Stimulated activated CD4-positive, alpha-beta T cell treated with anti-CD3 and anti-CD28 coated beads, Interleukin-2, amount 100 ng/mL, for 48 hours (primary cell): ENCODE results near the gene PCDHGA5.
"Not testable (repeated sequence)": the region's sequence is repeated elsewhere in the genome, so short reads cannot be mapped to it uniquely, and the experiment has no call there.

ENCODE experiments used
- DNase-seq, 2 donors: peaks; one replicate each; pipeline ENCODE4 v3.0.0-alpha.2; 2020

PCDHGA5 gene

DNA sequence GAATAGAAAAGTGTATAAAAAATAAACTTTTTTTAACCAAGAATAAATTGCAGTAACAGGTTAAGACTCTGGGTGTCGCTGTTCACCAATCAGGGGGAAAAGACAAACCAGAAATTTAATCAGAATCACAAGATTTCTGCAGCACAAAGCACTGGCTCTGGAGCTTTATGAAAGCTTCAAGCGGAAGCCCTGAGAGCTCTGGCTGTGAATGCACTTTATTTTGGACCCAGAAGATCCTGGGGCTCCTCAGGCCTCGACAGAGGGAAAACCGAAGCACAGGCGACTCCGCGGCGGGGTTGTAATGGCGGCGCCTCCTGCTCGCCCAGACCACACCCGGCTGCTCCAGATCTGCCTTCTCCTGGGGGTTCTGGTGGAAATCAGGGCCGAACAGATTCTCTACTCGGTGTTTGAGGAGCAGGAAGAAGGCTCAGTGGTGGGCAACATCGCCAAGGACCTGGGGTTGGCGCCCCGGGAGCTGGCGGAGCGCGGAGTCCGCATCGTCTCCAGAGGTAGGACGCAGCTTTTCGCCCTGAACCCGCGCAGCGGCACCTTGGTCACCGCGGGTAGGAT is 9.0 kb upstream of the PCDHGA5 start, which contains the start of gene PCDHGA4:
TSS of gene PCDHGA4 (plus strand) at position 122 of the 570 bp plus-strand sequence. CDS start at position 209, 87 bp downstream.
- DNase-seq = no peak

DNA sequence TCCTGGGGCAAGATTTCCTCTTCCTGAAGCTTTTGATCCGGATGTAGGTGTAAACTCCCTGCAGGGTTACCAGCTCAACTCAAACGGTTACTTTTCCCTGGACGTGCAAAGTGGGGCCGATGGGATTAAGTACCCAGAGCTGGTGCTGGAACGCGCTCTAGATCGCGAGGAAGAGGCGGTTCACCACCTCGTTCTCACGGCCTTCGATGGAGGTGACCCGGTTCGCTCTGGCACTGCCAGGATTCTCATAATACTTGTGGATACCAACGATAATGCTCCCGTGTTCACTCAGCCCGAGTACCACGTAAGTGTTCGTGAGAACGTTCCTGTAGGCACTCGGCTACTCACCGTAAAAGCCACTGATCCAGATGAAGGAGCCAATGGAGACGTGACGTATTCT is 8.3 kb upstream of the PCDHGA5 start:
- no peak for DNase-seq

DNA sequence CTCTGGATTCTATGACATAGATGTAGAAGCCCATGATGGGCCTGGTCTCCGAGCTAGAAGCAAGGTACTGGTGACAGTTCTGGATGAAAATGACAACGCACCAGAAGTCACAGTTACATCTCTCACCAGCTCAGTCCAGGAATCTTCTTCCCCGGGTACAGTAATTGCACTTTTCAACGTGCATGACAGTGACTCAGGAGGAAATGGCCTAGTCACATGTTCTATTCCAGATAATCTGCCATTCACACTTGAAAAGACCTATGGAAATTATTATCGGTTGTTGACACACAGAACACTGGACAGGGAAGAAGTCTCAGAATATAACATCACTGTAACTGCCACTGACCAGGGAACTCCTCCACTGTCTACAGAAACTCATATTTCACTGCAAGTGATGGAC is 7.8 kb upstream of the PCDHGA5 start:
- DNase-seq = no peak

DNA sequence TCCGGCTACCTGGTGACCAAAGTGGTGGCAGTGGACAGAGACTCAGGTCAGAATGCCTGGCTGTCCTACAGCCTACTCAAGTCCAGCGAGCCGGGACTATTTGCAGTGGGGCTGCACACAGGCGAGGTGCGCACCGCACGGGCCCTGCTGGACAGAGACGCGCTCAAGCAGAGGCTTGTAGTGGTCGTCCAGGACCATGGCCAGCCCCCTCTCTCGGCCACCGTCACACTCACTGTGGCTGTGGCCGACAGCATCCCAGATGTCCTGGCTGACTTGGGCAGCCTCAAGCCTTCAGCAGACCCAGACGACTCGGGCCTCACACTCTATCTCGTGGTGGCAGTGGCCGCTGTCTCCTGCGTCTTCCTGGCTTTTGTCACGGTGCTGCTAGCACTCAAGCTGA is 7.0 kb upstream of the PCDHGA5 start:
- DNase-seq = no peak

DNA sequence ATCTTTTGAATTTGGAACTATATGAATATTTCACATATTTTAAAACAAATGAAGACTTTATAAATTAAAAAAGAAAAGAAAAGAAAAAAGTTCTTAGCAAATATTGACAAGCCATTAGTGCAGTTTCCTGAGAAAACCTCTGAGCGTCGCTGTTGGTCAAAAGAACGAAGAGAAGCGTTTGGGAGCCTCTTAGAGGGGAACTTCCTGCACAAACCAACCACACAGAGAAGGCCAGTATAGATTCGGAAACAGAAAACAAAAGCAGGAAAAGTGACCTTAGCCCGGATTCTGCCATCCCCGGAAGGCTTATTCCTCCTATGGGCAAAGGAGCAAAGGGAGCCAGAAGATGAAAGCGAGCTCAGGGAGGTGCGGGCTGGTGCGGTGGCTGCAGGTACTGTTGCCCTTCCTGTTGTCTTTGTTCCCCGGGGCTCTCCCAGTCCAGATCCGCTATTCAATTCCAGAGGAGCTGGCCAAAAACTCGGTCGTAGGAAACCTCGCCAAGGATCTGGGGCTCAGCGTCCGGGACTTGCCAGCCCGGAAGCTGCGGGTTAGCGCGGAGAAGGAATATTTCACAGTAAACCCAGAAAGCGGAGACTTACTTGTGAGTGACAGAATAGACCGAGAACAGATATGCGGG is 4.1 kb upstream of the PCDHGA5 start, which contains the start of gene PCDHGB2:
TSS of gene PCDHGB2 (plus strand) at position 205 of the 637 bp plus-strand sequence. CDS start at position 347, 142 bp downstream.
- DNase-seq = no peak

DNA sequence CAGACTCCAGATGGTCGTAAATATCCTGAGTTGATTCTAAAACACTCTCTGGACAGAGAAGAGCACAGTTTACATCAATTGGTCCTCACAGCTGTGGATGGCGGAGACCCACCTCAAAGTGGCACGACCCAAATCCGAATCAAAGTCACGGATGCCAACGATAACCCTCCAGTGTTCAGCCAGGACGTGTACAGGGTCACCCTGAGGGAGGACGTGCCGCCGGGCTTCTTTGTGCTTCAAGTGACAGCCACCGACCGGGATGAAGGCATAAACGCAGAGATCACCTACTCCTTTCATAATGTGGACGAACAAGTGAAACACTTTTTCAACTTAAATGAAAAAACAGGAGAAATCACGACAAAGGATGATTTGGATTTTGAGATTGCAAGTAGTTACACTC is 3.3 kb upstream of the PCDHGA5 start:
- DNase-seq = no peak

DNA sequence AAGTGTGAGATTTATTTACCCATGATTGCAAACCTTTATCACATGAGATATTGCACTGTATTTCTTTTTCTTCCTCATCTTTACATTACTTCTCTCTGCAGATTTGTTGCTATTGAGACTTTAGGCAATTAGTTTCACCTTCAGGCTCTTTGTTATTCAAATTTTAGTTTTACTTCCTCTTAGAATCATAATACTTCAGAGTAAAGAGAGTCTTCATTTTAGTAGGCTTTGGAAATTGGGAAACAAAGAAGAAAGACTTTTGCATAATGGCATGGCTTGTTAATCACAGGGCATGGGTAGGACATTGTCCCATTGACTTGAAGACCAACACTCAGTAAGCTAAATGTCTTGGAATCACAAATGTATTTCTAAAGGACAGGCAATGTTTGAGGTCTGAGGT is 1.2 kb upstream of the PCDHGA5 start:
- DNase-seq = no peak

DNA sequence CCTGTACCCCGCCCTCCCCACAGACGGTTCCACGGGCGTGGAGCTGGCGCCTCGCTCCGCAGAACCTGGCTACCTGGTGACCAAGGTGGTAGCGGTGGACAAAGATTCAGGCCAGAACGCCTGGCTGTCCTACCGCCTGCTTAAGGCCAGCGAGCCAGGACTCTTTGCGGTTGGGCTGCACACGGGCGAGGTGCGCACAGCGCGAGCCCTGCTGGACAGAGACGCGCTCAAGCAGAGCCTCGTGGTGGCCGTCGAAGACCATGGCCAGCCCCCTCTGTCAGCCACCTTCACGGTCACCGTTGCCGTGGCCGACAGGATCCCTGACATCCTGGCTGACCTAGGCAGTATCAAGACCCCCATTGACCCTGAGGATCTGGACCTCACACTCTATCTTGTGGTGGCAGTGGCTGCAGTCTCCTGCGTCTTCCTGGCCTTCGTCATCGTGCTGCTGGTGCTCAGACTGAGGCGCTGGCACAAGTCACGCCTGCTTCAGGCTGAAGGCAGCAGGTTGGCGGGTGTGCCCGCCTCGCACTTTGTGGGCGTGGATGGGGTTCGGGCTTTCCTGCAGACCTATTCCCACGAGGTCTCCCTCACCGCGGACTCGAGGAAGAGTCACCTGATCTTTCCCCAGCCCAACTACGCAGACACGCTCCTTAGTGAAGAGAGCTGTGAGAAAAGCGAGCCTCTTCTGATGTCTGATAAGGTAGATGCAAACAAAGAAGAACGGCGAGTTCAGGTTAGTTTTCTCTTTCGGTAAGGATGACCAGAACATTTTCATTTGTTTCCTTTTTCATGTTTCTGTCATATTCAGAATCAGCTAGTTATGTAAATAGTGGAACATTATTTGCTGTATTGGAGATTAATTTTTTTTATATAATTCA is 2.3 kb downstream of the PCDHGA5 start:
- no peak for DNase-seq

DNA sequence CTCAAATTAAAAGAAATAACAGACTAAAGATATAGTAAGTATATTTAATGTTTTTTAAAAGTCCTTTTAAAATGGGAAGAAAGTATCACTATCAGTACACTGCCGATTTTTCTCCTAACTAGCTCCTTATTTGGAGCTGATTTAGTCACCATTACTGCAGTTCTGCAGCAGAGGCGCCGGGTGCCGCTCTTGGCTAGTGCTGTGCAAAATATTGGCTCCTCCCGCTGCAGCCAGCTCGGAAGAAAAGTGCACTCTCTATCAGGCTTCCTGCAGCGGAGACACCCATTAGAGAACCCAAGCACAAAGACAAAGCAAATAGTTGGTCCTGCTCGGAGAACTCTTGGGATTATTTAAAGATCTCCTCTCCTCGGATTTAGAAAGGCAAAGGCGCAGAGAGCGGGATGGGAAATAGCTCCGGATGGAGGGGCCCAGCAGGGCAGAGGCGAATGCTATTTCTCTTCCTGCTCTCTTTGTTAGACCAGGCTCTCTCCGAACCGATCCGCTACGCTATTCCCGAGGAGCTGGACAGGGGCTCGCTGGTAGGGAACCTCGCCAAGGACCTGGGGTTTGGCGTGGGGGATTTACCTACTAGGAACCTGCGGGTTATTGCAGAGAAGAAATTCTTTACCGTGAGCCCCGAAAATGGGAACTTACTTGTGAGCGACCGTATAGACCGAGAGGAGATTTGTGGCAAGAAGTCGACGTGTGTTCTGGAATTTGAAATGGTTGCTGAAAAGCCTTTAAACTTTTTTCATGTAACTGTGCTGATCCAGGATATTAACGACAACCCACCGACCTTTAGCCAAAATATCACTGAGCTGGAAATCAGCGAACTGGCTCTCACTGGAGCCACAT is 6.3 kb downstream of the PCDHGA5 start, which contains the start of gene PCDHGB3:
TSS of gene PCDHGB3 (plus strand) at position 249 of the 855 bp plus-strand sequence. CDS start at position 402, 153 bp downstream.
- no peak for DNase-seq

DNA sequence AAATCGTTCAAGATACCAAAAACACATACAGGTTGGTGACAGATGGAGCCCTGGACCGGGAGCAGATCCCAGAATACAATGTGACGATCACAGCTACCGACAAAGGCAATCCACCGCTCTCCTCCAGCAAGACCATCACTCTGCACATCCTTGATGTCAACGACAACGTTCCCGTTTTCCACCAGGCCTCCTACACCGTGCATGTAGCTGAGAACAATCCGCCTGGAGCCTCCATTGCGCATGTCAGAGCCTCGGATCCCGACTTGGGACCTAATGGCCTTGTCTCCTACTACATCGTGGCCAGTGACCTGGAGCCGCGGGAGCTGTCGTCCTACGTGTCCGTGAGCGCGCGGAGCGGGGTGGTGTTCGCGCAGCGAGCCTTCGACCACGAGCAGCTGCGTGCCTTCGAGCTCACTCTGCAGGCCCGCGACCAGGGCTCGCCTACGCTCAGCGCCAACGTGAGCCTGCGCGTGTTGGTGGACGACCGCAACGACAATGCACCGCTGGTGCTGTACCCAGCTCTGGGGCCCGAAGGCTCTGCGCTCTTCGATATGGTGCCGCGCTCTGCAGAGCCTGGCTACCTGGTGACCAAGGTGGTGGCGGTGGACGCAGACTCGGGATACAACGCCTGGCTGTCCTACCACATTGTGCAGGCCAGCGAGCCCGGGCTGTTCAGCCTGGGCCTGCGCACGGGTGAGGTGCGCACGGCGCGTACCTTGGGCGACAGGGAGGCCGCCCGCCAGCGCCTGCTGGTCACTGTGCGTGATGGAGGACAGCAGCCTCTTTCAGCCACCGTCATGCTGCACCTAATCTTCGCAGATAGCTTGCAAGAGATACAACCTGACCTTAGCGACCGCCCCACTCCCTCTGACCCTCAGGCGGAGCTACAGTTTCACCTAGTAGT is 7.9 kb downstream of the PCDHGA5 start:
- DNase-seq = no peak

DNA sequence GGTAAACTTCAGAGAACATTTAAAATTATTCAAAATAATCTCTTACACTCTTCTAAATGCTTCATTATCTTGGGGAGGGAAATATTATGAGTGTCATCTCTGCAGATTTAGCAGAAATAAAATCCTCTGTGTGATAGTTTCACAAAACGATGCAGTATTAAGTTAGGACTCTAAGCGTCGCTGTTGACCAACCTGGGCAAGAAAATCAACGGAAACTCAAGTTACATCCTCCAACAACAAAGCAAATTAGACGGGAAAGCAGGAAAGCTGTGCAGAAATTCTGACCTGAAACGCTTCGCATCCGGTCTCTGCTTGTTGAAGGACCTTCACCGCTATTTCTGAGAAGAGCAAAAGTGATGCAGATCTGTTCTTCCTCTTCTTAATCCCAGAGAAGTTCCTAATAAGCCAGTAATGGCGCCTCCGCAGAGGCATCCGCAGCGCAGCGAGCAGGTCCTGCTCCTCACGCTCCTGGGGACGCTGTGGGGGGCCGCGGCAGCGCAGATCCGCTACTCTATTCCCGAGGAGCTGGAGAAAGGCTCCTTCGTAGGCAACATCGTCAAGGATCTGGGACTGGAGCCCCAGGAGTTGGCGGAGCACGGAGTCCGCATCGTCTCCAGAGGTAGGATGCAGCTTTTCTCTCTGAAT is 9.8 kb downstream of the PCDHGA5 start, which contains the start of gene PCDHGA6:
TSS of gene PCDHGA6 (plus strand) at position 219 of the 645 bp plus-strand sequence. CDS start at position 412, 193 bp downstream.
- no peak for DNase-seq

DNA sequence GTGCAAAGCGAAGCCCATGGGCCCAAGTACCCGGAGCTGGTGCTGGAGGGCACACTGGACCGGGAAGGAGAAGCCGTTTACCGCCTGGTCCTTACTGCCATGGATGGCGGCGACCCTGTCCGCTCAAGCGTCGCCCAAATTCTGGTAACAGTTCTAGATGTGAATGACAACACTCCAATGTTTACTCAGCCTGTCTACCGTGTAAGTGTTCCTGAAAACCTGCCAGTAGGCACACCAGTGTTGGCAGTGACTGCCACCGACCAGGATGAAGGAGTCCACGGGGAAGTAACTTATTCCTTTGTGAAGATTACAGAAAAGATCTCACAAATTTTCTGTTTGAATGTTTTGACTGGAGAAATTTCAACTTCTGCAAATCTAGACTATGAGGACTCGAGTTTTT is 10.7 kb downstream of the PCDHGA5 start:
- no peak for DNase-seq

DNA sequence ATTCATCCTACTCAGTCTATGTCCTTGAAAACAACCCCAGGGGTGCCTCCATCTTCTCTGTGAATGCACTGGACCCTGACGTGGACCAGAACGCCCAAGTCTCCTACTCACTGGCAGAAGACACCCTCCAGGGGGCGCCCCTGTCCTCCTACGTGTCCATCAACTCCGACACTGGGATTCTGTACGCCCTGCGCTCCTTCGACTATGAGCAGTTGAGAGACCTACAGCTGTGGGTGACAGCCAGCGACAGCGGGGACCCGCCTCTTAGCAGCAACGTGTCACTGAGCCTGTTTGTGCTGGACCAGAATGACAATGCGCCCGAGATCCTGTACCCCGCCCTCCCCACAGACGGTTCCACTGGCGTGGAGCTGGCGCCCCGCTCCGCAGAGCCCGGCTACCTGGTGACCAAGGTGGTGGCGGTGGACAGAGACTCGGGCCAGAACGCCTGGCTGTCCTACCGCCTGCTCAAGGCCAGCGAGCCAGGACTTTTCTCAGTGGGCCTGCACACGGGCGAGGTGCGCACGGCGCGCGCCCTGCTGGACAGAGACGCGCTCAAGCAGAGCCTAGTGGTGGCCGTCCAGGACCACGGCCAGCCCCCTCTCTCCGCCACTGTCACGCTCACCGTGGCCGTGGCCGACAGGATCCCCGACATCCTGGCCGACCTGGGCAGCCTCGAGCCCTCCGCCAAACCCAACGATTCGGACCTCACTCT is 11.6 kb downstream of the PCDHGA5 start:
- DNase-seq = not testable (repeated sequence)

DNA sequence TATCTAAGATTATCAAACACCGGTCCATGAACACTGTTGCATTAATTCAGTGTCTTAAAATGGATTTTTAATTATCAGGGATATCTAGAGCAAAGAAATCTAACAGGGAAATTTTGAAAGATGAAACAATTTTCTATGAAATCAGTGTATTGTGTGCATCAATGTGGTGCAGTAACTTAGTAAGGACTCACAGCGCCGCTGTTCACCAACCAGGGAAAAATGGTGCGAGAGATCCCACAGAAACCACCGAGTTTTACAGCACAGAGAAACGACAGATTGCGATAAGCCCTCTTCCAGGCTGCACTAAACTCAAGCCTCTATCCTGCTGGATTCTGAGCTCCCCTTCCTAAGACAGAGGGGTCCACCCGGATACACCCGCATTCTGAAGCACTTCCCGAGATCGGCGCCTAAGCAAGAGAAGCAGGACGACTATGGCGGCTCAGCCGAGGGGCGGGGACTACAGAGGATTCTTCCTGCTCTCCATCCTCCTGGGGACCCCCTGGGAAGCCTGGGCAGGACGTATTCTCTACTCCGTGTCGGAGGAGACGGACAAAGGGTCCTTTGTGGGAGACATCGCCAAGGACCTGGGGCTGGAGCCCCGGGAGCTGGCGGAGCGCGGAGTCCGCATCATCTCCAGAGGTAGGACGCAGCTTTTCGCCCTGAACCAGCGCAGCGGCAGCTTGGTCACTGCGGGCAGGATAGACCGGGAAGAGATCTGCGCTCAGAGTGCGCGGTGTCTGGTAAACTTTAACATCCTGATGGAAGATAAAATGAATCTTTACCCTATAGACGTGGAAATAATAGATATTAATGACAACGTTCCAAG is 18.7 kb downstream of the PCDHGA5 start, which contains the start of gene PCDHGA7:
TSS of gene PCDHGA7 (plus strand) at position 274 of the 826 bp plus-strand sequence. CDS start at position 432, 158 bp downstream.
- no peak for DNase-seq

DNA sequence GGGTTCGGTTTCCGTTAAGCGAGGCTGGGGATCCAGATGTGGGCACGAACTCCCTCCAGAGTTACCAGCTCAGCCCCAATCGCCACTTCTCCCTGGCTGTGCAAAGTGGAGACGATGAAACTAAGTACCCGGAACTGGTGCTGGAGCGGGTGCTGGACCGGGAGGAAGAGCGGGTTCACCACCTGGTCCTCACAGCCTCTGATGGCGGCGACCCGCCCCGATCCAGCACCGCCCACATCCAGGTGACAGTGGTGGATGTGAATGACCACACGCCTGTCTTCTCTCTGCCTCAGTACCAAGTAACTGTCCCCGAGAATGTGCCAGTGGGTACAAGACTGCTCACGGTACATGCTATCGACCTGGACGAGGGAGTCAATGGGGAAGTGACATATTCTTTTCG is 19.4 kb downstream of the PCDHGA5 start:
- no peak for DNase-seq

DNA sequence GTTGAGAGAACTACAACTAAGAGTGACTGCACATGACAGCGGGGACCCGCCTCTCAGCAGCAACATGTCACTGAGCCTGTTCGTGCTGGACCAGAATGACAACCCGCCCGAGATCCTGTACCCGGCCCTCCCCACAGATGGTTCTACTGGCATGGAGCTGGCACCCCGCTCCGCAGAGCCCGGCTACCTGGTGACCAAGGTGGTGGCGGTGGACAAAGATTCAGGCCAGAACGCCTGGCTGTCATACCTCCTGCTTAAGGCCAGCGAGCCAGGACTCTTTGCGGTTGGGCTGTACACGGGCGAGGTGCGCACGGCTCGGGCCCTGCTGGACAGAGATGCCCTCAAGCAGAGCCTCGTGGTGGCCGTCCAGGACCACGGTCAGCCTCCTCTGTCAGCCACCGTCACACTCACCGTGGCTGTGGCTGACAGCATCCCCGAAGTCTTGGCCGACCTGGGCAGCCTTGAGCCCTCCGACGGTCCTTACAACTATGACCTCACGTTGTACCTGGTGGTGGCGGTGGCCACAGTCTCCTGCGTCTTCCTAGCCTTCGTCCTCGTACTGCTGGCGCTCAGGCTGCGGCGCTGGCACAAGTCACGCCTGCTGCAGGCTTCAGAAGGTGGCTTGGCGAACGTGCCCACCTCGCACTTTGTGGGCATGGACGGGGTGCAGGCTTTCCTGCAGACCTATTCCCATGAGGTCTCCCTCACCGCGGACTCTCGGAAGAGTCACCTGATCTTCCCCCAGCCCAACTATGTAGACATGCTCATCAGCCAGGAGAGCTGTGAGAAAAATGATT is 20.7 kb downstream of the PCDHGA5 start:
- DNase-seq = no peak

DNA sequence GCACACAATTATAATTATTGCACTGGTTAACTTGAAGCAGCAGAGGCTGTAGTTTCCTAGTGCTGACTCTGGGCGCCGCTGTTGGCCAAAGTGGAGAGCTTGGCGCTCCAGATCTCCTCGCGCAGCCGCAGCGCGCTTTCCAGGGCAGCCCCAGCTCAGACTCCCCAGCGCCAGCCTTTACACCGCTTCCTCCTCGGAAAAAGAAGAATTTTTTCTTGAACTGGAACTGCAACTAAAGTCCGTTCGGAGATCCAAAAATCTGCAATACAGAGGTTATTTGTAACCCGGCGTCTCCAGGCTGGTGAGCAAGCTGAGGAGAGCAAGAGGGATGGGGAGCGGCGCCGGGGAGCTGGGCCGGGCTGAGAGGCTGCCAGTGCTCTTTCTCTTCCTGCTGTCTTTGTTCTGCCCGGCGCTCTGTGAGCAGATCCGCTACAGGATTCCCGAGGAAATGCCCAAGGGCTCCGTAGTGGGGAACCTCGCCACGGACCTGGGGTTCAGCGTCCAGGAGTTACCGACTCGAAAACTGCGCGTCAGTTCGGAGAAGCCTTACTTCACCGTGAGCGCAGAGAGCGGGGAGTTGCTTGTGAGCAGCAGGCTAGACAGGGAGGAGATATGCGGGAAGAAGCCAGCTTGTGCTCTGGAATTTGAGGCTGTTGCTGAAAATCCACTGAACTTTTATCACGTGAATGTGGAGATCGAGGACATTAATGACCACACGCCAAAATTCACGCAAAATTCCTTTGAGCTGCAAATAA is 23.8 kb downstream of the PCDHGA5 start, which contains the start of gene PCDHGB4:
TSS of gene PCDHGB4 (plus strand) at position 142 of the 755 bp plus-strand sequence. CDS start at position 329, 187 bp downstream.
- DNase-seq = not testable (repeated sequence)
